ENCODE results near the gene CMTM5.

DNA sequence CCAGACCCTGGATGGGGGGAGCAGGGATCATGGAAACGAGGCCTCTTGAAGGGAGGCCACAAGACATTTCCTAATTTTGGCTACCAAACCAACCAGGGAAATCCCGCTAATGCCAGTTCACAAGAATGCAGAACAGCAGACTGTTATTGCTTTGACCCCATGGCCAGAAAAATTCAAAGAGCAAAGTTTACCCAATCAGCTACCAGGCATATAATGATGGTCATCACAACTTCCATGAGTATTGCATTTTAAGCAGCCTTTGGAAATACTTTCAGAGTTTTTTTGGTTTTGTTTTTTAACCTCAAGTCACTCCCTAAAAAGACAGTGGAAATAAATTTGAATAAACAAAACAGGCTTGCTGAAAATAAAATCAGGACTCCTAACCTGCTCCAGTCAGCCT, 4.3 kb upstream of the CMTM5 start, which contains the start of gene IL25:
- TF ChIP-seq, protein P1, sequence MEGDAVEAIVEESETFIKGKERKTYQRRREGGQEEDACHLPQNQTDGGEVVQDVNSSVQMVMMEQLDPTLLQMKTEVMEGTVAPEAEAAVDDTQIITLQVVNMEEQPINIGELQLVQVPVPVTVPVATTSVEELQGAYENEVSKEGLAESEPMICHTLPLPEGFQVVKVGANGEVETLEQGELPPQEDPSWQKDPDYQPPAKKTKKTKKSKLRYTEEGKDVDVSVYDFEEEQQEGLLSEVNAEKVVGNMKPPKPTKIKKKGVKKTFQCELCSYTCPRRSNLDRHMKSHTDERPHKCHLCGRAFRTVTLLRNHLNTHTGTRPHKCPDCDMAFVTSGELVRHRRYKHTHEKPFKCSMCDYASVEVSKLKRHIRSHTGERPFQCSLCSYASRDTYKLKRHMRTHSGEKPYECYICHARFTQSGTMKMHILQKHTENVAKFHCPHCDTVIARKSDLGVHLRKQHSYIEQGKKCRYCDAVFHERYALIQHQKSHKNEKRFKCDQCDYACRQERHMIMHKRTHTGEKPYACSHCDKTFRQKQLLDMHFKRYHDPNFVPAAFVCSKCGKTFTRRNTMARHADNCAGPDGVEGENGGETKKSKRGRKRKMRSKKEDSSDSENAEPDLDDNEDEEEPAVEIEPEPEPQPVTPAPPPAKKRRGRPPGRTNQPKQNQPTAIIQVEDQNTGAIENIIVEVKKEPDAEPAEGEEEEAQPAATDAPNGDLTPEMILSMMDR (IDR thresholded peaks at IDR 0.05), result no peak
- TF ChIP-seq POLR2AphosphoS5 (IDR thresholded peaks at IDR 0.05), result no peak
- TF ChIP-seq EP300 (IDR thresholded peaks at IDR 0.05), result no peak

Measured in upper lobe of left lung (tissue), 4 donors.